ENCODE measurements around the gene HEMGN. TPM values are rescaled to one million over a fixed set of nuclear protein-coding genes. Genes with fewer than 3 reads are reported as not detected.

Gene HEMGN
- total and polyA plus RNA-seq, 2 of the 13 experiments (the other 11 are each of a cell fraction or from before 2014, with no cell fraction given) = not detected

DNA sequence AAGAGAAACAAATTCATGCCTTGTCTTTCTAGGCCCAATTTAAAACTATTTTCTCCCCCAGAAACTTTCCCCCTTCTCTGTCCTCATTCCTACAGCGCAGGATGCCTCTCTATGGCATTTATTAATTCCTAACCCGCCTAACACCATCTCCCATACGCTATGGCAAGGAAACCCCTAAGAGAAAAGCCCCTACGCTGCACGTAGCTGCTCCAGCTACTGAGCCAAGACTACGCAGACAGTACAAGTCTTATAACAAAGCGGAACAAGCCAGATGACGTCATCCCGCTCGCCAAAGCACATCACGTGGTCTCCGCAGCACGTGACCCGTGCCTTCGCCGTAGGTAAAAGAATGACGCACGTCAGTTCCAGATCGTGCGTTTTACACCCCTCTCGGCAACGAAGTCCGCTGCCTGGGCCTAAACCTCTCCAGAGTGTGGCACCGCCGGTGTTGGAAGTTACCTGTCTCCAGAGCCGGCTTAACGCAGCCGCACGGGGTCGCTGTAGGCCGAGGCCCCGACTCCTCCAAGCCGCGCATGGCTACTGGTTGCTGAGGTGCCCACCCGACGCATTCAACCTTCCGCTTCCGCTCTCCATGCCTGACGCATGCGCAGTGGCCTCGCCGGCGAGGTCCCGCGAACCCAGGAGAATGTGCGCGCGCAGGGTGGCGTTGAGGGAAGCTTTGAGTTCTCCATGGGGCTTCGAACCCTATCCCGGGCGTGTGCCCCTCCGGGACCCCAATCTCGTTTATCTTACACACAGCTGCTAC is 15.8 kb downstream of the HEMGN start, which contains the start of gene TRMO (continued):
- TF ChIP-seq YEATS4 (CRISPR knock-in tag; IDR thresholded peaks at IDR 0.05; ENCODE audit: borderline replicate concordance) (peak; percentile 99), NFKBIZ (CRISPR knock-in tag; IDR thresholded peaks at IDR 0.05) (peak; percentile 78; the same call in 1 of the 2 replicates), NCOA1 (CRISPR knock-in tag; IDR thresholded peaks at IDR 0.05) (peak; percentile 88; the same call in 1 of the 2 replicates), TSC22D2 (CRISPR knock-in tag; IDR thresholded peaks at IDR 0.05; ENCODE audit: borderline replicate concordance) (peak; percentile 62; the same call in 1 of the 2 replicates), ZNF549 (CRISPR knock-in tag; IDR thresholded peaks at IDR 0.05) (no peak), ZNF674 (CRISPR knock-in tag; IDR thresholded peaks at IDR 0.05; ENCODE audit: low read depth) (no peak), THYN1 (CRISPR knock-in tag; IDR thresholded peaks at IDR 0.05; ENCODE audit: borderline replicate concordance, low read depth) (no peak), SP1 (IDR thresholded peaks at IDR 0.05) (no peak), SP1 (CRISPR knock-in tag; IDR thresholded peaks at IDR 0.05) (peak; percentile 69; the same call in 1 of the 2 replicates), IRF2 (CRISPR knock-in tag; IDR thresholded peaks at IDR 0.05) (peak; percentile 95), ZNF740 (CRISPR knock-in tag; IDR thresholded peaks at IDR 0.05) (peak; percentile 81; the same call in 1 of the 2 replicates), FOSL1 (CRISPR knock-in tag; IDR thresholded peaks at IDR 0.05; ENCODE audit: borderline replicate concordance) (peak; percentile 61), KDM2A (CRISPR knock-in tag; IDR thresholded peaks at IDR 0.05; ENCODE audit: borderline replicate concordance, low read depth) (peak; percentile 99), FOXK1 (CRISPR knock-in tag; IDR thresholded peaks at IDR 0.05; ENCODE audit: borderline replicate concordance, low read depth) (peak; percentile 95; the same call in 1 of the 2 replicates), SIN3B (IDR thresholded peaks at IDR 0.05; ENCODE audit: low read length) (peak; percentile 88; the same call in 1 of the 2 replicates), RORA (CRISPR knock-in tag; IDR thresholded peaks at IDR 0.05) (no peak), YY1 (IDR thresholded peaks at IDR 0.05; ENCODE audit: insufficient read depth, insufficient replicate concordance, low read depth, low read length) (peak; percentile 75), SYNCRIP (IDR thresholded peaks at IDR 0.05; ENCODE audit: insufficient read depth, low read depth, low read length) (no peak), TRIM22 (IDR thresholded peaks at IDR 0.05) (no peak), ZNF224 (CRISPR knock-in tag; IDR thresholded peaks at IDR 0.05) (peak; percentile 96), ZNF543 (CRISPR knock-in tag; IDR thresholded peaks at IDR 0.05) (peak; percentile 78; the same call in 1 of the 2 replicates)
- TF ChIP-seq, protein P1, sequence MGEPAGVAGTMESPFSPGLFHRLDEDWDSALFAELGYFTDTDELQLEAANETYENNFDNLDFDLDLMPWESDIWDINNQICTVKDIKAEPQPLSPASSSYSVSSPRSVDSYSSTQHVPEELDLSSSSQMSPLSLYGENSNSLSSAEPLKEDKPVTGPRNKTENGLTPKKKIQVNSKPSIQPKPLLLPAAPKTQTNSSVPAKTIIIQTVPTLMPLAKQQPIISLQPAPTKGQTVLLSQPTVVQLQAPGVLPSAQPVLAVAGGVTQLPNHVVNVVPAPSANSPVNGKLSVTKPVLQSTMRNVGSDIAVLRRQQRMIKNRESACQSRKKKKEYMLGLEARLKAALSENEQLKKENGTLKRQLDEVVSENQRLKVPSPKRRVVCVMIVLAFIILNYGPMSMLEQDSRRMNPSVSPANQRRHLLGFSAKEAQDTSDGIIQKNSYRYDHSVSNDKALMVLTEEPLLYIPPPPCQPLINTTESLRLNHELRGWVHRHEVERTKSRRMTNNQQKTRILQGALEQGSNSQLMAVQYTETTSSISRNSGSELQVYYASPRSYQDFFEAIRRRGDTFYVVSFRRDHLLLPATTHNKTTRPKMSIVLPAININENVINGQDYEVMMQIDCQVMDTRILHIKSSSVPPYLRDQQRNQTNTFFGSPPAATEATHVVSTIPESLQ (CRISPR knock-in tag; conservative IDR thresholded peaks at IDR 0.05) = no peak
